H9 (cell line): ENCODE data around the gene STRADA. TPM values are rescaled to one million over a fixed set of nuclear protein-coding genes. Genes with fewer than 3 reads are reported as not detected.

Experiments
- DNase-seq: peaks from one replicate; pipeline ENCODE4 v3.0.0-alpha.2; 2017
- H2AFZ ChIP-seq: one replicate; pipeline ENCODE4 v1.6.1; 2013; ENCODE audit warnings: mild to moderate bottlenecking, low read length, control low read depth, moderate library complexity
- H2AK5ac ChIP-seq: 2 replicates; pipeline ENCODE4 v1.6.1; 2013; ENCODE audit warnings: low read length, control low read depth, mixed read lengths; ENCODE audit not compliant: insufficient read length
- H2BK120ac ChIP-seq: one replicate; pipeline ENCODE4 v1.6.1; 2013; ENCODE audit warnings: low read depth, mild to moderate bottlenecking, low read length, control low read depth, inconsistent platforms; ENCODE audit not compliant: poor library complexity, severe bottlenecking
- H2BK12ac ChIP-seq: 2 replicates; pipeline ENCODE4 v1.6.1; 2013; ENCODE audit warnings: low read length, control low read depth, mixed read lengths, low read depth; ENCODE audit not compliant: insufficient read length
- H2BK15ac ChIP-seq: 2 replicates; pipeline ENCODE4 v1.6.1; 2013; ENCODE audit warnings: low read depth, low read length, control low read depth
- H2BK20ac ChIP-seq: one replicate; pipeline ENCODE4 v1.6.1; 2013; ENCODE audit warnings: low read depth, mild to moderate bottlenecking, low read length, control low read depth, inconsistent platforms; ENCODE audit not compliant: poor library complexity, severe bottlenecking
- H2BK5ac ChIP-seq: 2 replicates; pipeline ENCODE4 v1.6.1; 2013; ENCODE audit warnings: low read length, control low read depth, mixed read lengths; ENCODE audit not compliant: insufficient read length
- H3K14ac ChIP-seq: 2 replicates; pipeline ENCODE4 v1.6.1; 2013; ENCODE audit warnings: low read length, control low read depth; ENCODE audit not compliant: insufficient read depth
- H3K18ac ChIP-seq: 2 replicates; pipeline ENCODE4 v1.6.1; 2013; ENCODE audit warnings: low read depth, mild to moderate bottlenecking, mixed read lengths, low read length, control low read depth; ENCODE audit not compliant: insufficient read length
- H3K23ac ChIP-seq: 2 replicates; pipeline ENCODE4 v1.6.1; 2013; ENCODE audit warnings: low read length, control low read depth, mixed read lengths, low read depth; ENCODE audit not compliant: insufficient read length
- H3K23me2 ChIP-seq: 2 replicates; pipeline ENCODE4 v1.6.1; 2013; ENCODE audit warnings: low read depth, mild to moderate bottlenecking, mixed read lengths, low read length, control low read depth; ENCODE audit not compliant: insufficient read length, poor library complexity, severe bottlenecking
- H3K27ac ChIP-seq: 2 replicates; pipeline ENCODE4 v1.5.1; 2013; ENCODE audit warnings: low read length, control low read depth, mixed read lengths, low read depth; ENCODE audit not compliant: insufficient read length
- H3K27me3 ChIP-seq: 2 replicates; pipeline ENCODE4 v1.6.1; 2013; ENCODE audit warnings: low read length, control low read depth, inconsistent platforms; ENCODE audit not compliant: insufficient read depth
- H3K4ac ChIP-seq: 2 replicates; pipeline ENCODE4 v1.6.1; 2013; ENCODE audit warnings: low read depth, mild to moderate bottlenecking, control low read depth, inconsistent platforms, low read length, moderate library complexity
- H3K4me1 ChIP-seq: 2 replicates; pipeline ENCODE4 v1.6.1; 2013; ENCODE audit warnings: low read length, control low read depth, inconsistent platforms; ENCODE audit not compliant: insufficient read depth
- H3K4me2 ChIP-seq: 2 replicates; pipeline ENCODE4 v1.6.1; 2013; ENCODE audit warnings: low read length, control low read depth, mixed read lengths; ENCODE audit not compliant: insufficient read length, insufficient read depth
- H3K56ac ChIP-seq: 2 replicates; pipeline ENCODE4 v1.6.1; 2013; ENCODE audit warnings: low read depth, mild to moderate bottlenecking, mixed read lengths, low read length, control low read depth; ENCODE audit not compliant: insufficient read length
- H3K79me1 ChIP-seq: 2 replicates; pipeline ENCODE4 v1.6.1; 2013; ENCODE audit warnings: low read depth, mild to moderate bottlenecking, moderate library complexity, low read length, control low read depth, inconsistent platforms; ENCODE audit not compliant: insufficient read depth, poor library complexity, severe bottlenecking
- H3K79me2 ChIP-seq: 2 replicates; pipeline ENCODE4 v1.6.1; 2013; ENCODE audit warnings: low read length, control low read depth, inconsistent platforms; ENCODE audit not compliant: insufficient read depth
- H3K9ac ChIP-seq: 2 replicates; pipeline ENCODE4 v1.6.1; 2013; ENCODE audit warnings: low read length, control low read depth, mixed read lengths; ENCODE audit not compliant: insufficient read length; ENCODE audit errors: extremely low read depth
- H3K9me3 ChIP-seq: one replicate; pipeline ENCODE4 v1.6.1; 2013; ENCODE audit warnings: low read depth, low read length, inconsistent platforms; ENCODE audit not compliant: control insufficient read depth
- H3T11ph ChIP-seq: one replicate; pipeline ENCODE4 v1.6.1; 2013; ENCODE audit warnings: mild to moderate bottlenecking, low read length, control low read depth, inconsistent platforms
- H4K20me1 ChIP-seq: one replicate; pipeline ENCODE4 v1.6.1; 2013; ENCODE audit not compliant: control insufficient read depth, insufficient read length, insufficient read depth
- H4K5ac ChIP-seq: 2 replicates; pipeline ENCODE4 v1.6.1; 2013; ENCODE audit warnings: low read depth, mild to moderate bottlenecking, mixed read lengths, low read length, control low read depth; ENCODE audit not compliant: insufficient read length
- H4K8ac ChIP-seq: replicated peaks from 2 replicates; pipeline ENCODE4 v1.6.1; 2013; ENCODE audit warnings: low read length, control low read depth, mixed read lengths, low read depth; ENCODE audit not compliant: insufficient read length
- H4K91ac ChIP-seq: 2 replicates; pipeline ENCODE4 v1.6.1; 2013; ENCODE audit warnings: low read depth, mild to moderate bottlenecking, moderate library complexity, mixed read lengths, low read length, control low read depth; ENCODE audit not compliant: insufficient read length
- H3K27ac Mint-ChIP-seq, 3 experiments: 2 replicates in 2 of 3; 3 replicates in 1 of 3; pipeline ENCODE4 v1.8.0; 2020 to 2021; ENCODE audit warnings: mixed read lengths in 3 of 3, mild to moderate bottlenecking in 1 of 3, moderate library complexity in 1 of 3
- H3K27me3 Mint-ChIP-seq: 2 replicates; pipeline ENCODE4 v1.8.0; 2021; ENCODE audit warnings: low read depth, mild to moderate bottlenecking, moderate library complexity, mixed read lengths
- H3K36me3 Mint-ChIP-seq, 3 experiments: 2 replicates in 2 of 3; 3 replicates in 1 of 3; pipeline ENCODE4 v1.8.0; 2020 to 2021; ENCODE audit warnings: low read depth in 3 of 3, mixed read lengths in 3 of 3; ENCODE audit not compliant: insufficient read depth in 1 of 3
- H3K4me1 Mint-ChIP-seq, 2 experiments: 2 replicates each; pipeline ENCODE4 v1.8.0; 2020; ENCODE audit warnings: mixed read lengths in 2 of 2
- H3K4me3 Mint-ChIP-seq, 2 experiments: 2 replicates in 1 of 2; 3 replicates in 1 of 2; pipeline ENCODE4 v1.8.0; 2020 to 2021; ENCODE audit warnings: mild to moderate bottlenecking in 2 of 2, mixed read lengths in 2 of 2, moderate library complexity in 1 of 2
- H3K9me3 Mint-ChIP-seq, 2 experiments: 2 replicates in 1 of 2; 3 replicates in 1 of 2; pipeline ENCODE4 v1.8.0; 2020; ENCODE audit warnings: mild to moderate bottlenecking in 2 of 2, mixed read lengths in 2 of 2, moderate library complexity in 1 of 2
- WGBS: extraction: QIAGEN DNeasy Blood & Tissue Kit; methylation state at CpG from one replicate; pipeline ENCODE4 v1.1.7; 2013; ENCODE audit warnings: missing lambda C conversion rate, low lambda C conversion rate, mixed read lengths; ENCODE audit not compliant: insufficient read length; ENCODE audit errors: extremely low coverage; 5-methylcytosine and 5-hydroxymethylcytosine counted together
- total RNA-seq: library from RNA; stranded (reverse); gene quantifications from 2 replicates; pipeline ENCODE4 v1.2.1, GENCODE V29; 2021
- TF ChIP-seq, protein P1 (sequence below): fragments of 200-600 bp; sonication (generic); conservative IDR thresholded peaks from 3 replicates; pipeline ENCODE4 v1.8.0; 2021; ENCODE audit warnings: antibody characterized with exemption, mild to moderate bottlenecking

STRADA gene
- total RNA-seq, 1 experiment from 2014 or later: 35.0 TPM

DNA sequence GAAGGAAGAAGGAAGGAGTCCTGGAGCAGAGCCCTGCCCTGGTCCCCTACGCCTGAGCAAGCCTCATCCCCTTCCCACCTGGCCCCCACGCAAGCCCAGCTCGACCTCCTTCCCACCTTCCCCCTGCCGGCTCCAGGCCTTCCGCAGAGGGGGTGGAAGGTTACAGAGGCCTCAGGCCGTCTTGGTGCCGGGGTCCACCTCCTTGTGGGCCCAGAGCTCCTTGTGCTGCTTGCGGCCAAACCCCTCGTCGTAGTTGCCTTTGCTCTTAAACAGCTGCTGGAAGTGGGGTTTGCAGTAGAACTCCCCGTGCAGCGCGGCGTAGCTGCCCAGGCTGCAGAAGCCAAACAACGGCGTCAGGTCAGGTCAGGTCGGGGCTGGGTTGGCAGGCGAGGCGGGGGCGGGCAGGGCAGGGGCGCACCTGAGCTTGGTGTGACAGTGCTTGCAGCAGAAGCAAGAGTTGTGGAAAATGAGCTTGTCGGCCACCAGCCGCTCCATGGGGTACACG, 43.2 kb downstream of the STRADA start:
- Histone ChIP-seq H4K91ac (no peak overlapping the region), H4K20me1 (no peaks in the 10 kb centered on the region), H2BK5ac (no peak overlapping the region), H4K8ac (no peak overlapping the region), H3K79me1 (no peaks in the 10 kb centered on the region), H3K9me3 (no peaks in the 10 kb centered on the region), H3K27ac (no peak overlapping the region), H3K56ac (no peak overlapping the region), H3K23ac (no peak overlapping the region), H3K9ac (no peak overlapping the region), H3K4me2 (peak overlapping the region; percentile 41), H3K4ac (no peak overlapping the region), H3T11ph (no peak overlapping the region), H3K14ac (no peak overlapping the region), H2AFZ (no peak overlapping the region), H4K5ac (no peak overlapping the region), H2BK120ac (no peak overlapping the region), H3K23me2 (peaks cover 20% of the 10 kb centered on the region), H3K79me2 (no peaks in the 10 kb centered on the region), H2BK12ac (no peak overlapping the region), H3K18ac (no peak overlapping the region), H2AK5ac (no peak overlapping the region), H2BK20ac (no peak overlapping the region), H3K27me3 (no peaks in the 10 kb centered on the region), H3K4me1 (no peaks in the 10 kb centered on the region; the same call in 1 of the 2 replicates), H2BK15ac (no peak overlapping the region)
- Mint-ChIP-seq H3K9me3 (no peaks in the 10 kb centered on the region), H3K4me1 (peaks cover 40 to 49% of the 10 kb centered on the region in 2 experiments), H3K27me3 (peaks cover 5% of the 10 kb centered on the region), H3K27ac (no peak overlapping the region), H3K36me3 (peaks cover under 1 to 39% (median 11%) of the 10 kb centered on the region in 3 experiments; a peak in 6 of 7 replicates), H3K4me3 (peak overlapping the region; percentile 74 to 82)
- no peak for DNase-seq
- TF ChIP-seq, protein P1, sequence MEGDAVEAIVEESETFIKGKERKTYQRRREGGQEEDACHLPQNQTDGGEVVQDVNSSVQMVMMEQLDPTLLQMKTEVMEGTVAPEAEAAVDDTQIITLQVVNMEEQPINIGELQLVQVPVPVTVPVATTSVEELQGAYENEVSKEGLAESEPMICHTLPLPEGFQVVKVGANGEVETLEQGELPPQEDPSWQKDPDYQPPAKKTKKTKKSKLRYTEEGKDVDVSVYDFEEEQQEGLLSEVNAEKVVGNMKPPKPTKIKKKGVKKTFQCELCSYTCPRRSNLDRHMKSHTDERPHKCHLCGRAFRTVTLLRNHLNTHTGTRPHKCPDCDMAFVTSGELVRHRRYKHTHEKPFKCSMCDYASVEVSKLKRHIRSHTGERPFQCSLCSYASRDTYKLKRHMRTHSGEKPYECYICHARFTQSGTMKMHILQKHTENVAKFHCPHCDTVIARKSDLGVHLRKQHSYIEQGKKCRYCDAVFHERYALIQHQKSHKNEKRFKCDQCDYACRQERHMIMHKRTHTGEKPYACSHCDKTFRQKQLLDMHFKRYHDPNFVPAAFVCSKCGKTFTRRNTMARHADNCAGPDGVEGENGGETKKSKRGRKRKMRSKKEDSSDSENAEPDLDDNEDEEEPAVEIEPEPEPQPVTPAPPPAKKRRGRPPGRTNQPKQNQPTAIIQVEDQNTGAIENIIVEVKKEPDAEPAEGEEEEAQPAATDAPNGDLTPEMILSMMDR: no peak
- WGBS: no CpG with 5 or more reads among the region's 24 CpGs
